SK-N-SH treated with all-trans-retinoic acid at 6 μM for 48 hours (cell line): Measurements from ENCODE around the gene VAMP5.

Experiments
- ARNTL ChIP-seq: fragments of 450-650 bp; formaldehyde crosslinking; IDR thresholded peaks from 2 replicates; pipeline ENCODE4 v1.5.0; 2020; ENCODE audit warnings: low read depth, mild to moderate bottlenecking, moderate library complexity, borderline replicate concordance
- ISL1 ChIP-seq: fragments of 250-450 bp; sonication (Bioruptor Pico); IDR thresholded peaks from 2 replicates; pipeline ENCODE4 v2.1.2; 2022; ENCODE audit warnings: mild to moderate bottlenecking, moderate library complexity
- PATZ1 ChIP-seq: fragments of 250-450 bp; sonication (Bioruptor Pico); IDR thresholded peaks from 2 replicates; pipeline ENCODE4 v1.8.0; 2020; ENCODE audit warnings: mild to moderate bottlenecking, moderate library complexity, borderline replicate concordance
- RARB ChIP-seq: fragments of 250-450 bp; sonication (Bioruptor Pico); IDR thresholded peaks from 2 replicates; pipeline ENCODE4 v1.8.0; 2021; ENCODE audit warnings: mild to moderate bottlenecking, moderate library complexity
- TCF4 ChIP-seq: fragments of 250-450 bp; sonication (Bioruptor Pico); IDR thresholded peaks from 2 replicates; pipeline ENCODE4 v1.8.0; 2021; ENCODE audit warnings: mild to moderate bottlenecking, moderate library complexity, borderline replicate concordance
- ZC3H10 ChIP-seq: fragments of 250-450 bp; sonication (Bioruptor Pico); IDR thresholded peaks from 2 replicates; pipeline ENCODE4 v1.5.1; 2021; ENCODE audit warnings: mild to moderate bottlenecking, moderate library complexity
- ZFP3 ChIP-seq: fragments of 250-450 bp; sonication (Bioruptor Pico); IDR thresholded peaks from 2 replicates; pipeline ENCODE4 v1.5.0; 2020; ENCODE audit warnings: mild to moderate bottlenecking, moderate library complexity
- ZFP30 ChIP-seq: fragments of 450-650 bp; formaldehyde crosslinking; IDR thresholded peaks from 2 replicates; pipeline ENCODE4 v1.5.0; 2022; ENCODE audit warnings: mild to moderate bottlenecking, moderate library complexity
- ZNF565 ChIP-seq: fragments of 450-650 bp; formaldehyde crosslinking; conservative IDR thresholded peaks from 2 replicates; pipeline ENCODE4 v1.5.0; 2020; ENCODE audit warnings: low read depth, mild to moderate bottlenecking, moderate library complexity
- ZNF70 ChIP-seq: fragments of 450-650 bp; formaldehyde crosslinking; IDR thresholded peaks from 2 replicates; pipeline ENCODE4 v1.5.0; 2020; ENCODE audit warnings: mild to moderate bottlenecking, moderate library complexity

GRCh38 chr2:85623991-85624390 lies 39.8 kb downstream of the VAMP5 start:
- no peak for TF ChIP-seq RARB (CRISPR knock-in tag)
- TF ChIP-seq PATZ1 (CRISPR knock-in tag) = no peak
- TF ChIP-seq ZC3H10 = no peak
- no peak for TF ChIP-seq ARNTL (CRISPR knock-in tag)
- TF ChIP-seq TCF4 (CRISPR knock-in tag) = no peak
- no peak for TF ChIP-seq ZFP3 (CRISPR knock-in tag)
- no peak for TF ChIP-seq ISL1
- TF ChIP-seq ZNF565 (CRISPR knock-in tag) = no peak
- TF ChIP-seq ZNF70 = no peak
- TF ChIP-seq ZFP30 (CRISPR knock-in tag) = no peak
